CD4-positive, CD25-positive, alpha-beta regulatory T cell (primary cell): ENCODE data around the gene UNC5B. TPM values are rescaled to one million over a fixed set of nuclear protein-coding genes. Genes with fewer than 3 reads are reported as not detected.

Experiments used
- ATAC-seq, 2 donors: fragments of 150-1000 bp; cut with Tn5 transposase; one replicate each; pipeline ENCODE4 v1.10.0; 2021; ENCODE audit warnings: low read depth in 2 of 2, moderate number of reproducible peaks in 2 of 2, moderate library complexity in 1 of 2
- DNase-seq, 3 donors: peaks; one replicate each; pipeline versions ENCODE4 v3.0.0 to v3.0.0-alpha.2; 2012 to 2022; ENCODE audit warnings: mixed read lengths in 1 of 3
- H3K27ac ChIP-seq: one replicate; pipeline ENCODE4 v1.7.0; 2013; ENCODE audit warnings: mild to moderate bottlenecking, low read length; ENCODE audit not compliant: insufficient read depth, poor library complexity, severe bottlenecking
- H3K27me3 ChIP-seq: one replicate; pipeline ENCODE4 v1.7.0; 2013; ENCODE audit warnings: low read length; ENCODE audit not compliant: control insufficient read depth, insufficient read depth
- H3K36me3 ChIP-seq: one replicate; pipeline ENCODE4 v1.7.0; 2013; ENCODE audit warnings: mild to moderate bottlenecking, low read length, moderate library complexity; ENCODE audit not compliant: control insufficient read depth, insufficient read depth
- H3K4me1 ChIP-seq: 2 replicates; pipeline ENCODE4 v1.7.0; 2013; ENCODE audit warnings: mild to moderate bottlenecking, low read length; ENCODE audit not compliant: insufficient read depth, control insufficient read depth, poor library complexity, severe bottlenecking
- H3K4me3 ChIP-seq: one replicate; pipeline ENCODE4 v1.7.0; 2013; ENCODE audit warnings: low read depth, mild to moderate bottlenecking, low read length, moderate library complexity
- H3K9me3 ChIP-seq, 2 experiments: 1 replicate in 1 of 2; 2 replicates in 1 of 2; pipeline ENCODE4 v1.7.0; 2013; ENCODE audit warnings: low read length in 2 of 2, mild to moderate bottlenecking in 1 of 2, moderate library complexity in 1 of 2; ENCODE audit not compliant: control insufficient read depth in 2 of 2
- H3K27ac Mint-ChIP-seq, 3 donors: one replicate each; pipeline ENCODE4 v1.8.0; 2020 to 2022; ENCODE audit warnings: mild to moderate bottlenecking in 3 of 3, mixed read lengths in 3 of 3, moderate library complexity in 2 of 3
- H3K27me3 Mint-ChIP-seq: one replicate; pipeline ENCODE4 v1.8.0; 2022; ENCODE audit warnings: mild to moderate bottlenecking, mixed read lengths
- H3K36me3 Mint-ChIP-seq: one replicate; pipeline ENCODE4 v1.8.0; 2020; ENCODE audit warnings: mixed read lengths
- H3K4me1 Mint-ChIP-seq, 4 donors: one replicate each; pipeline ENCODE4 v1.8.0; 2020 to 2022; ENCODE audit warnings: mixed read lengths in 4 of 4, mild to moderate bottlenecking in 1 of 4
- H3K4me3 Mint-ChIP-seq, 4 donors: one replicate each; pipeline ENCODE4 v1.8.0; 2020 to 2022; ENCODE audit warnings: mild to moderate bottlenecking in 4 of 4, mixed read lengths in 4 of 4, moderate library complexity in 3 of 4
- H3K9me3 Mint-ChIP-seq, 7 donors: one replicate each; pipeline ENCODE4 v1.8.0; 2020 to 2022; ENCODE audit warnings: mixed read lengths in 7 of 7, mild to moderate bottlenecking in 3 of 7, moderate library complexity in 2 of 7
- polyA plus RNA-seq, 4 donors: library from polyadenylated mRNA; unstranded; fragments of 300-500 nt; fragmentation: Illumina TruSeq; gene quantifications; one replicate each; pipeline ENCODE4 v1.2.3, GENCODE V29; 2021
- total RNA-seq: library from RNA; stranded (reverse); gene quantifications from one replicate; pipeline ENCODE4 v1.2.3, GENCODE V29; 2022

The UNC5B gene
- total and polyA plus RNA-seq, 5 donors from 2014 or later, result 0.07 TPM; not detected in 4

DNA sequence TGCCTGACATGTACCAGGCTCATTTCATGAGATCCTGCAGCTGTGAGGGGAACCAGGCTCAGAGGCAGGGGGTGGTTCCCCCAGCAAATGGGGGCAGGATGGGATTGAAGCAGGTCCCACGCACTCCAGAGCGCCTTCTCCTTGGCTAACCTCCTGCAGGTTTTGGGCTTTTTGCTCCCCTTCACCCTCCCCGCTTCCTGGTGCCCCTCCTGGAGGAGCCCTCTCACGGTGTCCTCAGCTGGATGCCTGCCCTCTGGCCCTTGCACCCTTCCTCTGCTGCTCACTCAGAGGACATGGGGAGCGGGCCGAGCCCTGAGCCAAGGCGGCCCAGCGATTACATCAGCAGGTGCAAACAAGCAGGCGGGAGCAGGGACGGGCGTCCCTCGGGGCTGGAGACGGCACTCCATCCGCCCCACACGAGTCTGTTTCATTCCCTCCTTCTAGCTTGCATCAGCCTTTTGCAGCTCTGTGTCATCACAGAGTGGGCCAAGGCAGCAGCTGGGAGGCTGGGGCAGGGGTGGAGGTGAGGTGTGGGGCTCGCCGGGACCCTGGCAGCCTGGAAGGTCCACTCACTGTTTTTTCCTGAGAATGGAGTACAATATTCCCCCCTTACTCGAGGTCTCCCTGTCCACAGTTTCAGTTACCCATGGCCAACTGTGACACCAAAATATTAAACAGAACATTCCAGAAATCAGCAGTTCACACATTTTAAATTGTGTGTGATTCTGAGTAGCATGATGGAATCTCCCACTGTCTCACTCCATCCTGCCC, 54.0 kb downstream of the UNC5B start:
- Mint-ChIP-seq H3K9me3 (no peaks in the 10 kb centered on the region), H3K36me3 (no peaks in the 10 kb centered on the region), H3K4me1 (no peaks in the 10 kb centered on the region), H3K27ac (peak overlapping the region in 1 of 3 donors; percentile 84), H3K27me3 (peaks cover 5% of the 10 kb centered on the region), H3K4me3 (no peak overlapping the region)
- no peaks in the 10 kb centered on the region for H3K4me1 ChIP-seq
- no peak for ATAC-seq
- no peak overlapping the region for H3K27ac ChIP-seq
- H3K4me3 ChIP-seq, result no peak overlapping the region
- H3K36me3 ChIP-seq, result no peaks in the 10 kb centered on the region
- no peak for DNase-seq
- no peaks in the 10 kb centered on the region for H3K27me3 ChIP-seq
- H3K9me3 ChIP-seq, result no peaks in the 10 kb centered on the region

DNA sequence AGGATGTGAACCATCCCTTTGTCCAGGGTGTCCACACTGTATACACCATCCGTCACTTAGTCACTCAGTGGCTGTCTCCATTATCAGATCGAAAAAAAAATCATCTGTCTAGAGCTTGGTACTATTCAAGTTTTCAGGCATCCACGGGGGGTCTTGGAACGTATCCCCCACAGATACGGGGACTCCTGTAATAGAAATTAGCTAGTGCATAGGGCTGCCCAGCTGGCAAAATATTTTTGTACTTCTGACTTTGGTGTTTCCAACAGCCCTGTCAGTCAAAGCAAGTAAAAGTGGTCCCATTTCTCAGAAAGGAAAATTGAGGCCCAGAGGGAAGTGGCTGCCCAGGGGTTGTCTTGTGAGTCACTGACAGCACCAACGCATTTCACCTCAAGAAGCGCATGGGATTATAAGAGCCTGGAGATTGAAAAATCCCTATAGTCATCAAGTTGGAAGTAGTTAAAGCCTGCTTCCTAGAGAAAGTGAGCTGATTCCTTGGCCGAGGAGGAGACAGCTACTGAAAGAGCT, 54.6 kb downstream of the UNC5B start:
- H3K4me1 ChIP-seq, result no peaks in the 10 kb centered on the region
- no peaks in the 10 kb centered on the region for H3K27me3 ChIP-seq
- peak overlapping the region in 1 of 3 donors; percentile 84 for H3K27ac Mint-ChIP-seq
- H3K27me3 Mint-ChIP-seq, result peaks cover 5% of the 10 kb centered on the region
- H3K4me3 ChIP-seq, result no peak overlapping the region
- ATAC-seq (no peak), DNase-seq (no peak)
- no peaks in the 10 kb centered on the region for H3K36me3 Mint-ChIP-seq
- no peaks in the 10 kb centered on the region for H3K4me1 Mint-ChIP-seq
- no peak overlapping the region for H3K27ac ChIP-seq
- no peaks in the 10 kb centered on the region for H3K36me3 ChIP-seq
- no peak overlapping the region for H3K4me3 Mint-ChIP-seq
- no peaks in the 10 kb centered on the region for H3K9me3 ChIP-seq
- H3K9me3 Mint-ChIP-seq, result no peaks in the 10 kb centered on the region

GRCh38 chr10:71267508-71268240, 55.3 kb downstream of the UNC5B start:
- H3K4me1 ChIP-seq, result no peaks in the 10 kb centered on the region
- H3K36me3 ChIP-seq, result no peaks in the 10 kb centered on the region
- H3K36me3 Mint-ChIP-seq, result no peaks in the 10 kb centered on the region
- H3K4me1 Mint-ChIP-seq, result no peaks in the 10 kb centered on the region
- no peaks in the 10 kb centered on the region for H3K9me3 ChIP-seq
- H3K27ac Mint-ChIP-seq, result no peak overlapping the region
- H3K27me3 ChIP-seq, result no peaks in the 10 kb centered on the region
- no peak overlapping the region for H3K4me3 Mint-ChIP-seq
- ATAC-seq (no peak), DNase-seq (no peak)
- H3K4me3 ChIP-seq, result no peak overlapping the region
- H3K27ac ChIP-seq, result no peak overlapping the region
- no peaks in the 10 kb centered on the region for H3K9me3 Mint-ChIP-seq
- H3K27me3 Mint-ChIP-seq, result peaks cover 5% of the 10 kb centered on the region

DNA sequence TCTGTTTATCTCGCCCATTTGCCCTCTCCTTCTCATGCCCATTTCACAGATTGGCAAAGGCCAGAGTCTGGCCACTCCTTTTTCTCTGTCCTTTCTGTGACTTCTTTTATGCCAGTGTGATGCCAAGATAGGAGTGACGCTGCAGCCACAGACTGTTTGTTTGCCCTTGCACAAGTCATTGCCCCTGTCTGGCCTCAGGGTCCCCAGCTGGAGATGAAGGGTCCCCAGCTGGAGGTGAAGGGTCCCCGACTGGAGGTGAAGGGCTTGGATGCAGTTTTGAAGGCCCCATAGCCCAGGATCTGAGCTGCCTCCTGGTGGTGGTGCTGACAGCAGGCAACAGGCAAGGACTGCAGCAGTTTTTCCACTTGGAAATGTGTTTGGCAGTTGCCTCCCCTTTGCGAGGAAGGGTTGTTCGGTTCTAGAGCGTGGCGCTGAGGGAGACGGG, 55.9 kb downstream of the UNC5B start:
- no peaks in the 10 kb centered on the region for H3K9me3 ChIP-seq
- Mint-ChIP-seq H3K4me3 (no peak overlapping the region), H3K36me3 (no peaks in the 10 kb centered on the region), H3K9me3 (no peaks in the 10 kb centered on the region), H3K4me1 (no peaks in the 10 kb centered on the region), H3K27ac (no peak overlapping the region), H3K27me3 (peaks cover 5% of the 10 kb centered on the region)
- DNase-seq, result no peak
- ATAC-seq, result no peak
- H3K27ac ChIP-seq, result no peak overlapping the region
- no peak overlapping the region for H3K4me3 ChIP-seq
- no peaks in the 10 kb centered on the region for H3K36me3 ChIP-seq
- H3K4me1 ChIP-seq, result no peaks in the 10 kb centered on the region
- H3K27me3 ChIP-seq, result no peaks in the 10 kb centered on the region

DNA sequence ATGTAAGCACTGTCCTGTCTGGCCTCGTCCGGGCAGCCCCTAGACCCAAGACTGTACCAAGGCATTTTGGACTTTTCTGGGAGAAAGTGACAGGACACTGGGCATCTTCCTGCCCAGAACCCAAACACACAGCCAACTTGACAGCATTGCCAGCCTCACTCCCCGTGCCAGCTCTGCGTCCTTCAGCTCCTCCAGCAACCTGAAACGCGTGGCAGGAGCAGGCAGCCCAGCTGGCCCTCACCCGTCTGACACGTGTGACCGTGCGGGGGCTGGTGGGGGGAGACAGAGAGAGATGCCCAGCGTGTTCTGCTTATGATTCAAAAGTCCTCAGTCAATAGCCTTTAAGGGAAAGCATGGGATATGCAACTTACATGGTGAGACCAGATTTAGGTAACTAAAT, 56.4 kb downstream of the UNC5B start:
- Mint-ChIP-seq H3K4me1 (no peaks in the 10 kb centered on the region), H3K27me3 (peaks cover 5% of the 10 kb centered on the region), H3K36me3 (no peaks in the 10 kb centered on the region), H3K9me3 (no peaks in the 10 kb centered on the region), H3K4me3 (no peak overlapping the region), H3K27ac (no peak overlapping the region)
- Histone ChIP-seq H3K4me1 (no peaks in the 10 kb centered on the region), H3K27ac (no peak overlapping the region), H3K27me3 (no peaks in the 10 kb centered on the region), H3K9me3 (no peaks in the 10 kb centered on the region), H3K4me3 (no peak overlapping the region), H3K36me3 (no peaks in the 10 kb centered on the region)
- ATAC-seq, result no peak
- no peak for DNase-seq

GRCh38 chr10:71269301-71270288, 57.2 kb downstream of the UNC5B start:
- H3K4me3 Mint-ChIP-seq, result no peak overlapping the region
- Histone ChIP-seq H3K4me3 (no peak overlapping the region), H3K9me3 (no peaks in the 10 kb centered on the region), H3K27me3 (no peaks in the 10 kb centered on the region), H3K4me1 (no peaks in the 10 kb centered on the region), H3K36me3 (no peaks in the 10 kb centered on the region), H3K27ac (no peak overlapping the region)
- no peaks in the 10 kb centered on the region for H3K4me1 Mint-ChIP-seq
- no peak for ATAC-seq
- no peak for DNase-seq
- H3K9me3 Mint-ChIP-seq, result no peaks in the 10 kb centered on the region
- peaks cover 1% of the 10 kb centered on the region for H3K27me3 Mint-ChIP-seq
- H3K27ac Mint-ChIP-seq, result no peak overlapping the region
- H3K36me3 Mint-ChIP-seq, result no peaks in the 10 kb centered on the region
